GM04503 (cell line): ENCODE results near the gene RUNX3.

Experiments
- DNase-seq: peaks from one replicate; pipeline ENCODE4 v3.0.0-alpha.2; 2012; ENCODE audit warnings: low read depth

RUNX3 gene

GRCh38 chr1:24861821-24862727, 68.0 kb downstream of the RUNX3 start:
- DNase-seq, result no peak

GRCh38 chr1:24860841-24861240, 69.2 kb downstream of the RUNX3 start:
- DNase-seq, result no peak

GRCh38 chr1:24859063-24860010, 70.7 kb downstream of the RUNX3 start:
- DNase-seq, result no peak

GRCh38 chr1:24858277-24858676, 71.8 kb downstream of the RUNX3 start:
- DNase-seq, result no peak

GRCh38 chr1:24857507-24858133, 72.5 kb downstream of the RUNX3 start:
- no peak for DNase-seq

- no peak for DNase-seq
These were observed 73.1 kb downstream of the RUNX3 start for GRCh38 chr1:24856787-24857506.

- DNase-seq, result no peak
These were observed 74.6 kb downstream of the RUNX3 start for GRCh38 chr1:24855474-24855873.

- DNase-seq, result no peak
These were observed 76.4 kb downstream of the RUNX3 start for GRCh38 chr1:24853649-24854048.

GRCh38 chr1:24850328-24850920, 79.7 kb downstream of the RUNX3 start:
- DNase-seq, result no peak

GRCh38 chr1:24849672-24850295, 80.3 kb downstream of the RUNX3 start:
- no peak for DNase-seq
